ENCODE measurements around the gene UBTD2. TPM values are rescaled to one million over a fixed set of nuclear protein-coding genes. Genes with fewer than 3 reads are reported as not detected.

The UBTD2 gene
- total and polyA plus RNA-seq, 2 donors (not counting 1 experiment from before 2014, with no cell fraction given): 1.4 to 9.2 TPM

GRCh38 chr5:172211676-172212075 is 71.9 kb downstream of the UBTD2 start:
- Histone ChIP-seq H3K79me2 (ENCODE audit: control insufficient read depth, insufficient read depth, low read length) (no peaks in the 10 kb centered on the region), H3K27me3 (replicated peaks in 1 of 4; ENCODE audit: control extremely low read depth in 1 of 4, control insufficient read depth in 3 of 4, insufficient read depth in 4 of 4, low read length in 3 of 4) (no peaks in the 10 kb centered on the region), H3K4me3 (ENCODE audit: control extremely low read depth in 1 of 5, extremely low read depth in 1 of 5, insufficient read depth in 1 of 5, low read depth in 2 of 5, low read length in 4 of 5) (no peak overlapping the region), H4K20me1 (ENCODE audit: control insufficient read depth, insufficient read depth, low read length, poor library complexity, severe bottlenecking) (no peaks in the 10 kb centered on the region), H2AFZ (ENCODE audit: insufficient read depth, low read depth, low read length, poor library complexity, severe bottlenecking) (no peak overlapping the region), H3K36me3 (replicated peaks in 1 of 2; ENCODE audit: control extremely low read depth in 1 of 2, control insufficient read depth in 1 of 2, extremely low read depth in 1 of 2, insufficient read depth in 2 of 2, low read length in 1 of 2) (peaks cover 0 to 14% of the 10 kb centered on the region in 2 experiments), H3K4me1 (ENCODE audit: control insufficient read depth in 2 of 2, insufficient read depth in 2 of 2, low read length in 2 of 2) (no peaks in the 10 kb centered on the region), H3K4me2 (replicated peaks; ENCODE audit: low read depth, low read length, poor library complexity, severe bottlenecking) (no peak overlapping the region), H3K27ac (ENCODE audit: low read length in 2 of 2) (no peak overlapping the region), H3K9me3 (ENCODE audit: control extremely low read depth in 1 of 3, control insufficient read depth in 2 of 3, insufficient read depth in 1 of 3, low read length in 2 of 3) (no peaks in the 10 kb centered on the region), H3K9ac (ENCODE audit: low read length) (no peak overlapping the region)
- 99% methylated on average over 8 of the region's 8 CpGs for WGBS (ENCODE audit: insufficient coverage)
- no peak for TF ChIP-seq EZH2 (IDR thresholded peaks at IDR 0.05; ENCODE audit: borderline replicate concordance, insufficient read depth, low read depth, low read length, poor library complexity, severe bottlenecking)
- TF ChIP-seq, protein P1, sequence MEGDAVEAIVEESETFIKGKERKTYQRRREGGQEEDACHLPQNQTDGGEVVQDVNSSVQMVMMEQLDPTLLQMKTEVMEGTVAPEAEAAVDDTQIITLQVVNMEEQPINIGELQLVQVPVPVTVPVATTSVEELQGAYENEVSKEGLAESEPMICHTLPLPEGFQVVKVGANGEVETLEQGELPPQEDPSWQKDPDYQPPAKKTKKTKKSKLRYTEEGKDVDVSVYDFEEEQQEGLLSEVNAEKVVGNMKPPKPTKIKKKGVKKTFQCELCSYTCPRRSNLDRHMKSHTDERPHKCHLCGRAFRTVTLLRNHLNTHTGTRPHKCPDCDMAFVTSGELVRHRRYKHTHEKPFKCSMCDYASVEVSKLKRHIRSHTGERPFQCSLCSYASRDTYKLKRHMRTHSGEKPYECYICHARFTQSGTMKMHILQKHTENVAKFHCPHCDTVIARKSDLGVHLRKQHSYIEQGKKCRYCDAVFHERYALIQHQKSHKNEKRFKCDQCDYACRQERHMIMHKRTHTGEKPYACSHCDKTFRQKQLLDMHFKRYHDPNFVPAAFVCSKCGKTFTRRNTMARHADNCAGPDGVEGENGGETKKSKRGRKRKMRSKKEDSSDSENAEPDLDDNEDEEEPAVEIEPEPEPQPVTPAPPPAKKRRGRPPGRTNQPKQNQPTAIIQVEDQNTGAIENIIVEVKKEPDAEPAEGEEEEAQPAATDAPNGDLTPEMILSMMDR (IDR thresholded peaks at IDR 0.05): no peak
- DNase-seq (no peak), ATAC-seq (ENCODE audit: low read depth) (no peak)
- ChIA-PET POLR2A (interaction anchor here (0.5 kb wide), 1 partner anchor 14 kb away, joined by 4 read pairs; no protein-coding TSS in a partner anchor), CTCF (interaction anchor here (0.6 to 0.9 kb wide), 2 partner anchors 300 to 1536 kb away, joined by 3 to 6 read pairs; no protein-coding TSS in a partner anchor)
- peaks cover 2% of the 10 kb centered on the region for H3K4me1 Mint-ChIP-seq
- no peak overlapping the region for H3K27ac Mint-ChIP-seq
- no peaks in the 10 kb centered on the region for H3K9me3 Mint-ChIP-seq (ENCODE audit: insufficient read depth)
- H3K27me3 Mint-ChIP-seq: no peaks in the 10 kb centered on the region
- intact Hi-C loops (cut with micrococcal nuclease): no loop called here
- H3K4me3 Mint-ChIP-seq: no peak overlapping the region

DNA sequence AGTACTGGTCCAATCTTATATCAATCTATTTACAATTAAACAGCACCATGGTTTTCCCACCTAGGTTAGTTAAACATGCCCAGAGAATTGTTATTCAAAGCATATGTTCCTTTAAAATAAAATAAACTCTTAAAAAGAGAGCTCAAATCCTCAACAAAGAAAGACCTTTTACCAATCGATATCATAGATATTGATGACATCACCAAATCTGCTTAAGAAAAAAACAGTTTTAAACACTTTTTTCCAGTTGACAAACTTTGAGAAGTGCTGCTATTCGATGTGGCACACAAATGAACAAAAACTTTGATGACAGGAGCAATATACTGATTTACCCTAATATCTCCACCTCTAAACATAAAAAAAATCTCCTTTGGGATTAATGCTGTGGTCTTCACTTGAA is 73.8 kb downstream of the UBTD2 start:
- no peak overlapping the region for H3K27ac Mint-ChIP-seq
- H3K27me3 Mint-ChIP-seq: no peaks in the 10 kb centered on the region
- H3K9me3 Mint-ChIP-seq (ENCODE audit: insufficient read depth): no peaks in the 10 kb centered on the region
- no peaks in the 10 kb centered on the region for H3K9me3 ChIP-seq (ENCODE audit: control extremely low read depth in 1 of 3, control insufficient read depth in 2 of 3, insufficient read depth in 1 of 3, low read length in 2 of 3)
- H3K9ac ChIP-seq (ENCODE audit: low read length): no peak overlapping the region
- intact Hi-C loops (cut with micrococcal nuclease): no loop called here
- DNase-seq (no peak), ATAC-seq (ENCODE audit: low read depth) (no peak)
- peaks cover 2% of the 10 kb centered on the region for H3K4me1 Mint-ChIP-seq
- H3K4me2 ChIP-seq (replicated peaks; ENCODE audit: low read depth, low read length, poor library complexity, severe bottlenecking): no peak overlapping the region
- TF ChIP-seq, protein P1 (IDR thresholded peaks at IDR 0.05): no peak
- TF ChIP-seq EZH2 (IDR thresholded peaks at IDR 0.05; ENCODE audit: borderline replicate concordance, insufficient read depth, low read depth, low read length, poor library complexity, severe bottlenecking): no peak
- ChIA-PET POLR2A (no interaction called here), CTCF (interaction anchor here (0.5 to 1.0 kb wide), 2 partner anchors 20 to 82 kb away, joined by 3 read pairs; no protein-coding TSS in a partner anchor)
- WGBS (ENCODE audit: insufficient coverage): no CpG with 5 or more reads among the region's 2 CpGs
- no peaks in the 10 kb centered on the region for H3K4me1 ChIP-seq (ENCODE audit: control insufficient read depth in 2 of 2, insufficient read depth in 2 of 2, low read length in 2 of 2)
- no peaks in the 10 kb centered on the region for H4K20me1 ChIP-seq (ENCODE audit: control insufficient read depth, insufficient read depth, low read length, poor library complexity, severe bottlenecking)
- H3K27me3 ChIP-seq (replicated peaks in 1 of 4; ENCODE audit: control extremely low read depth in 1 of 4, control insufficient read depth in 3 of 4, insufficient read depth in 4 of 4, low read length in 3 of 4): no peaks in the 10 kb centered on the region
- H3K4me3 ChIP-seq (ENCODE audit: control extremely low read depth in 1 of 5, extremely low read depth in 1 of 5, insufficient read depth in 1 of 5, low read depth in 2 of 5, low read length in 4 of 5): no peak overlapping the region
- H3K4me3 Mint-ChIP-seq: no peak overlapping the region
- no peaks in the 10 kb centered on the region for H3K79me2 ChIP-seq (ENCODE audit: control insufficient read depth, insufficient read depth, low read length)
- H2AFZ ChIP-seq (ENCODE audit: insufficient read depth, low read depth, low read length, poor library complexity, severe bottlenecking): no peak overlapping the region
- H3K36me3 ChIP-seq (replicated peaks in 1 of 2; ENCODE audit: control extremely low read depth in 1 of 2, control insufficient read depth in 1 of 2, extremely low read depth in 1 of 2, insufficient read depth in 2 of 2, low read length in 1 of 2): peaks cover 0 to 14% of the 10 kb centered on the region in 2 experiments
- no peak overlapping the region for H3K27ac ChIP-seq (ENCODE audit: low read length in 2 of 2)

Data from B cell (primary cell).